ACC112 (cell line): ENCODE data around the gene ZDHHC12.

Experiments
- H2AFZ ChIP-seq: fragments of 200-600 bp; sonication (generic); one replicate; pipeline ENCODE4 v1.6.0; 2017; ENCODE audit warnings: antibody characterized with exemption, low read length; ENCODE audit not compliant: unreplicated experiment
- H3K27ac ChIP-seq: fragments of 200-600 bp; sonication (generic); 2 replicates; pipeline ENCODE4 v1.5.1; 2014; ENCODE audit warnings: low read depth, mild to moderate bottlenecking, antibody characterized with exemption, low read length, moderate library complexity
- H3K27me3 ChIP-seq: fragments of 200-600 bp; sonication (generic); 2 replicates; pipeline ENCODE4 v1.6.1; 2014; ENCODE audit warnings: mild to moderate bottlenecking, antibody characterized with exemption, low read length, moderate library complexity, mixed read lengths; ENCODE audit not compliant: insufficient read depth
- H3K36me3 ChIP-seq: fragments of 200-600 bp; sonication (generic); 2 replicates; pipeline ENCODE4 v1.6.1; 2016; ENCODE audit warnings: mild to moderate bottlenecking, antibody characterized with exemption, low read length, moderate library complexity, mixed read lengths; ENCODE audit not compliant: insufficient read depth
- H3K4me1 ChIP-seq: fragments of 200-600 bp; sonication (generic); one replicate; pipeline ENCODE4 v1.6.1; 2016; ENCODE audit warnings: low read length, mixed read lengths; ENCODE audit not compliant: insufficient read depth, unreplicated experiment, control insufficient read depth
- H3K4me3 ChIP-seq: fragments of 200-600 bp; sonication (generic); 2 replicates; pipeline ENCODE4 v1.5.1; 2014; ENCODE audit warnings: mild to moderate bottlenecking, low read depth, low read length
- H3K79me2 ChIP-seq: fragments of 200-600 bp; sonication (generic); one replicate; pipeline ENCODE4 v1.6.0; 2016; ENCODE audit warnings: low read length; ENCODE audit not compliant: control insufficient read depth, unreplicated experiment, insufficient read depth

ZDHHC12 gene

GRCh38 chr9:128729766-128730517 lies 6.0 kb upstream of the ZDHHC12 start:
- no peak overlapping the region for H3K27ac ChIP-seq
- H3K27me3 ChIP-seq, result no peaks in the 10 kb centered on the region
- H3K36me3 ChIP-seq, result no peaks in the 10 kb centered on the region
- H3K79me2 ChIP-seq, result no peaks in the 10 kb centered on the region
- H3K4me3 ChIP-seq, result no peak overlapping the region
- H2AFZ ChIP-seq, result no peak overlapping the region
- no peaks in the 10 kb centered on the region for H3K4me1 ChIP-seq

- H3K27ac ChIP-seq, result no peak overlapping the region
- H3K36me3 ChIP-seq, result no peaks in the 10 kb centered on the region
- H2AFZ ChIP-seq, result no peak overlapping the region
- no peaks in the 10 kb centered on the region for H3K27me3 ChIP-seq
- no peaks in the 10 kb centered on the region for H3K79me2 ChIP-seq
- no peak overlapping the region for H3K4me3 ChIP-seq
- H3K4me1 ChIP-seq, result no peaks in the 10 kb centered on the region
These were observed 5.4 kb upstream of the ZDHHC12 start for GRCh38 chr9:128729302-128729701.

- H3K27me3 ChIP-seq, result no peaks in the 10 kb centered on the region
- H3K4me3 ChIP-seq, result no peak overlapping the region
- no peaks in the 10 kb centered on the region for H3K4me1 ChIP-seq
- no peak overlapping the region for H3K27ac ChIP-seq
- H3K79me2 ChIP-seq, result no peaks in the 10 kb centered on the region
- no peak overlapping the region for H2AFZ ChIP-seq
- no peaks in the 10 kb centered on the region for H3K36me3 ChIP-seq
These were observed 4.4 kb upstream of the ZDHHC12 start for GRCh38 chr9:128728298-128728697.

GRCh38 chr9:128727640-128728248 lies 3.8 kb upstream of the ZDHHC12 start:
- Histone ChIP-seq H3K27ac (no peak overlapping the region), H3K79me2 (no peaks in the 10 kb centered on the region), H3K27me3 (no peaks in the 10 kb centered on the region), H2AFZ (no peak overlapping the region), H3K36me3 (no peaks in the 10 kb centered on the region), H3K4me3 (no peak overlapping the region), H3K4me1 (no peaks in the 10 kb centered on the region)

- no peak overlapping the region for H3K27ac ChIP-seq
- H3K27me3 ChIP-seq, result no peaks in the 10 kb centered on the region
- no peaks in the 10 kb centered on the region for H3K79me2 ChIP-seq
- H3K4me3 ChIP-seq, result peak overlapping the region; percentile 82
- H3K36me3 ChIP-seq, result no peaks in the 10 kb centered on the region
- H2AFZ ChIP-seq, result no peak overlapping the region
- no peaks in the 10 kb centered on the region for H3K4me1 ChIP-seq
These were observed 851 bp upstream of the ZDHHC12 start for GRCh38 chr9:128724744-128725211.

- no peaks in the 10 kb centered on the region for H3K79me2 ChIP-seq
- peak overlapping the region; percentile 73 for H2AFZ ChIP-seq
- H3K27ac ChIP-seq, result no peak overlapping the region
- H3K4me1 ChIP-seq, result no peaks in the 10 kb centered on the region
- peak overlapping the region; percentile 82 for H3K4me3 ChIP-seq
- no peaks in the 10 kb centered on the region for H3K27me3 ChIP-seq
- H3K36me3 ChIP-seq, result no peaks in the 10 kb centered on the region
These were observed 518 bp downstream of the ZDHHC12 start for GRCh38 chr9:128723352-128723865.

- H3K27ac ChIP-seq, result no peak overlapping the region
These were observed 1.3 kb downstream of the ZDHHC12 start for GRCh38 chr9:128722380-128723351.

GRCh38 chr9:128721487-128722010 lies 2.4 kb downstream of the ZDHHC12 start:
- Histone ChIP-seq H3K27ac (no peak overlapping the region), H3K36me3 (no peaks in the 10 kb centered on the region), H3K4me1 (no peaks in the 10 kb centered on the region), H3K4me3 (no peak overlapping the region), H3K27me3 (no peaks in the 10 kb centered on the region), H3K79me2 (no peaks in the 10 kb centered on the region), H2AFZ (no peak overlapping the region)

More at GRCh38 chr9:128722380-128723351, 1.3 kb downstream of the ZDHHC12 start:
- Histone ChIP-seq H3K27me3 (no peaks in the 10 kb centered on the region), H3K79me2 (no peaks in the 10 kb centered on the region), H2AFZ (no peak overlapping the region), H3K4me3 (peak overlapping the region; percentile 82), H3K4me1 (no peaks in the 10 kb centered on the region), H3K36me3 (no peaks in the 10 kb centered on the region)

- no peak overlapping the region for H2AFZ ChIP-seq
- H3K27me3 ChIP-seq, result no peaks in the 10 kb centered on the region
- no peaks in the 10 kb centered on the region for H3K79me2 ChIP-seq
- no peaks in the 10 kb centered on the region for H3K4me1 ChIP-seq
- H3K36me3 ChIP-seq, result no peaks in the 10 kb centered on the region
- H3K4me3 ChIP-seq, result no peak overlapping the region
- H3K27ac ChIP-seq, result no peak overlapping the region
These were observed 3.0 kb downstream of the ZDHHC12 start for GRCh38 chr9:128720841-128721486.
